WTC11 (cell line): Measurements from ENCODE around the gene DDX10. TPM values are rescaled to one million over a fixed set of nuclear protein-coding genes. Genes with fewer than 3 reads are reported as not detected.

Experiments used
- ATAC-seq: fragments of 200-7000 bp; cut with Tn5 transposase; 2 replicates; pipeline ENCODE4 v1.10.0; 2021; ENCODE audit warnings: mild to moderate bottlenecking, moderate library complexity
- CTCF ChIA-PET: fragments of 300-600 bp; sonication (Branson Sonifier 250); formaldehyde crosslinking; loops from one replicate; lab custom pipeline; 2021; ENCODE audit warnings: antibody characterized with exemption; lab: Charles Lee
- POLR2A ChIA-PET: fragments of 350-600 bp; sonication (Branson Sonifier 250); formaldehyde crosslinking; loops from one replicate; lab custom pipeline; 2021; ENCODE audit warnings: antibody characterized with exemption; lab: Charles Lee
- DNase-seq: peaks from one replicate; pipeline ENCODE4 v3.0.0; 2021; ENCODE audit warnings: low spot score
- H3K27ac Mint-ChIP-seq: 2 replicates; pipeline ENCODE4 v1.8.0; 2021; ENCODE audit warnings: mixed read lengths
- H3K27me3 Mint-ChIP-seq: 2 replicates; pipeline ENCODE4 v1.8.0; 2021; ENCODE audit warnings: low read depth, mild to moderate bottlenecking, moderate library complexity, mixed read lengths
- H3K36me3 Mint-ChIP-seq: 2 replicates; pipeline ENCODE4 v1.8.0; 2021; ENCODE audit warnings: mixed read lengths
- H3K4me1 Mint-ChIP-seq: 2 replicates; pipeline ENCODE4 v1.8.0; 2022; ENCODE audit warnings: mixed read lengths
- H3K4me3 Mint-ChIP-seq: 2 replicates; pipeline ENCODE4 v1.8.0; 2021; ENCODE audit warnings: mild to moderate bottlenecking, moderate library complexity, mixed read lengths
- H3K9me3 Mint-ChIP-seq: 2 replicates; pipeline ENCODE4 v1.8.0; 2021; ENCODE audit warnings: mixed read lengths
- CBFB ChIP-seq: sonication (generic); formaldehyde crosslinking; IDR thresholded peaks from 2 replicates; pipeline ENCODE4 v1.8.1; 2022; ENCODE audit warnings: mild to moderate bottlenecking, low read depth, missing genetic modification reagents
- ERG ChIP-seq: fragments of 250-450 bp; sonication (Bioruptor Pico); IDR thresholded peaks from 2 replicates; pipeline ENCODE4 v1.8.0; 2021; ENCODE audit warnings: mild to moderate bottlenecking
- FOXK1 ChIP-seq: sonication (generic); formaldehyde crosslinking; IDR thresholded peaks from 2 replicates; pipeline ENCODE4 v1.8.0; 2022; ENCODE audit warnings: mild to moderate bottlenecking, moderate library complexity, missing genetic modification reagents
- HMGXB4 ChIP-seq: sonication (generic); formaldehyde crosslinking; IDR thresholded peaks from 2 replicates; pipeline ENCODE4 v1.8.1; 2023; ENCODE audit warnings: mild to moderate bottlenecking, moderate library complexity, missing genetic modification reagents
- IRF2 ChIP-seq: sonication (generic); formaldehyde crosslinking; IDR thresholded peaks from 2 replicates; pipeline ENCODE4 v1.8.0; 2022; ENCODE audit warnings: low read depth, missing genetic modification reagents, borderline replicate concordance
- MXD4 ChIP-seq: fragments of 250-450 bp; sonication (Bioruptor Pico); IDR thresholded peaks from 2 replicates; pipeline ENCODE4 v1.8.0; 2021; ENCODE audit warnings: mild to moderate bottlenecking, moderate library complexity, borderline replicate concordance
- PRDM15 ChIP-seq: sonication (generic); formaldehyde crosslinking; IDR thresholded peaks from 2 replicates; pipeline ENCODE4 v1.8.0; 2022; ENCODE audit warnings: missing genetic modification reagents
- RELA ChIP-seq: sonication (generic); formaldehyde crosslinking; IDR thresholded peaks from 2 replicates; pipeline ENCODE4 v1.8.1; 2022; ENCODE audit warnings: missing genetic modification reagents, mild to moderate bottlenecking, borderline replicate concordance
- TEAD4 ChIP-seq: sonication (generic); formaldehyde crosslinking; IDR thresholded peaks from 2 replicates; pipeline ENCODE4 v1.8.0; 2022; ENCODE audit warnings: mild to moderate bottlenecking, missing genetic modification reagents
- ZBTB43 ChIP-seq: sonication (generic); formaldehyde crosslinking; IDR thresholded peaks from 2 replicates; pipeline ENCODE4 v1.8.1; 2023; ENCODE audit warnings: mild to moderate bottlenecking, missing genetic modification reagents
- ZNF219 ChIP-seq: sonication (generic); formaldehyde crosslinking; IDR thresholded peaks from 2 replicates; pipeline ENCODE4 v1.8.0; 2023; ENCODE audit warnings: missing genetic modification reagents, mild to moderate bottlenecking, borderline replicate concordance
- ZNF263 ChIP-seq: sonication (generic); formaldehyde crosslinking; IDR thresholded peaks from 2 replicates; pipeline ENCODE4 v1.8.1; 2022; ENCODE audit warnings: low read depth, mild to moderate bottlenecking, moderate library complexity, missing genetic modification reagents
- ZNF425 ChIP-seq: fragments of 250-450 bp; sonication (Bioruptor Pico); conservative IDR thresholded peaks from 2 replicates; pipeline ENCODE4 v1.9.0; 2021; ENCODE audit warnings: mild to moderate bottlenecking
- ZNF532 ChIP-seq: fragments of 250-450 bp; sonication (Bioruptor Pico); IDR thresholded peaks from 2 replicates; pipeline ENCODE4 v1.9.0; 2021; ENCODE audit warnings: mild to moderate bottlenecking, borderline replicate concordance
- ZNF671 ChIP-seq: fragments of 250-450 bp; sonication (Bioruptor Pico); IDR thresholded peaks from 2 replicates; pipeline ENCODE4 v1.8.0; 2021; ENCODE audit warnings: mild to moderate bottlenecking
- total RNA-seq: library from RNA; stranded (reverse); gene quantifications from 3 replicates; pipeline ENCODE4 v1.2.3, GENCODE V29; 2021

DDX10 gene
- total RNA-seq, 1 experiment from 2014 or later: 56.8 TPM

GRCh38 chr11:108906826-108907225 lies 242.0 kb downstream of the DDX10 start (continued):
- TF ChIP-seq ZNF532 (no peak), ZBTB43 (CRISPR knock-in tag) (no peak), ZNF263 (CRISPR knock-in tag) (no peak), ZNF671 (no peak), CBFB (CRISPR knock-in tag) (no peak), ERG (CRISPR knock-in tag) (no peak)

- ChIA-PET POLR2A (no interaction called here), CTCF (no interaction called here)
- Mint-ChIP-seq H3K27me3 (no peaks in the 10 kb centered on the region), H3K4me3 (no peak overlapping the region), H3K36me3 (no peaks in the 10 kb centered on the region), H3K4me1 (peaks cover 42% of the 10 kb centered on the region), H3K9me3 (no peaks in the 10 kb centered on the region), H3K27ac (no peak overlapping the region)
- TF ChIP-seq ZNF671 (no peak), RELA (CRISPR knock-in tag) (no peak), HMGXB4 (CRISPR knock-in tag) (no peak), IRF2 (CRISPR knock-in tag) (no peak), MXD4 (CRISPR knock-in tag) (no peak), ZNF425 (CRISPR knock-in tag) (no peak), ZNF219 (CRISPR knock-in tag) (no peak), ZNF263 (CRISPR knock-in tag) (no peak), FOXK1 (CRISPR knock-in tag) (no peak), TEAD4 (CRISPR knock-in tag) (no peak), PRDM15 (CRISPR knock-in tag) (no peak)
- peak; percentile 70 for ATAC-seq
- no peak for DNase-seq
Observed at GRCh38 chr11:108909041-108909440, 244.2 kb downstream of the DDX10 start.
